ENCODE results near the gene MARS2.
A peak's percentile ranks its signal among the peaks of the same experiment; 100 is the strongest.
"Not testable (repeated sequence)": the region's sequence is repeated elsewhere in the genome, so short reads cannot be mapped to it uniquely, and the experiment has no call there.

MARS2 gene

GRCh38 chr2:197705121-197705911, at the start of gene MARS2:
MARS2 (plus strand) TSS chr2:197705369; CDS start chr2:197705406, 37 bp downstream.
- peak; percentile 98 for DNase-seq (ENCODE audit: low read depth, low spot score)

GRCh38 chr2:197657562-197657961, 47.6 kb upstream of the MARS2 start:
- DNase-seq (ENCODE audit: low read depth, low spot score) = no peak

GRCh38 chr2:197661626-197662025, 43.5 kb upstream of the MARS2 start:
- no peak for DNase-seq (ENCODE audit: low read depth, low spot score)

GRCh38 chr2:197666277-197666676, 38.9 kb upstream of the MARS2 start:
- DNase-seq (ENCODE audit: low read depth, low spot score) = no peak

GRCh38 chr2:197668296-197668695, 36.9 kb upstream of the MARS2 start:
- no peak for DNase-seq (ENCODE audit: low read depth, low spot score)

GRCh38 chr2:197669077-197669476, 36.1 kb upstream of the MARS2 start:
- no peak for DNase-seq (ENCODE audit: low read depth, low spot score)

- DNase-seq (ENCODE audit: low read depth, low spot score) = no peak
These were observed 32.7 kb upstream of the MARS2 start for GRCh38 chr2:197672371-197672893.

GRCh38 chr2:197673106-197673505, 32.1 kb upstream of the MARS2 start:
- no peak for DNase-seq (ENCODE audit: low read depth, low spot score)

- no peak for DNase-seq (ENCODE audit: low read depth, low spot score)
These were observed 31.6 kb upstream of the MARS2 start for GRCh38 chr2:197673606-197674005.

- DNase-seq (ENCODE audit: low read depth, low spot score) = no peak
These were observed 31.1 kb upstream of the MARS2 start for GRCh38 chr2:197674060-197674459.

- peak; percentile 26 for DNase-seq (ENCODE audit: low read depth, low spot score)
These were observed 30.6 kb upstream of the MARS2 start for GRCh38 chr2:197674591-197674990.

GRCh38 chr2:197675246-197675645, 29.9 kb upstream of the MARS2 start, which contains the start of gene RFTN2:
RFTN2 (minus strand) TSS chr2:197675587; CDS start chr2:197675458, 129 bp downstream.
- peak; percentile 29 for DNase-seq (ENCODE audit: low read depth, low spot score)

GRCh38 chr2:197675711-197676188, 29.4 kb upstream of the MARS2 start:
- peak; percentile 72 for DNase-seq (ENCODE audit: low read depth, low spot score)

GRCh38 chr2:197677056-197677455, 28.1 kb upstream of the MARS2 start:
- no peak for DNase-seq (ENCODE audit: low read depth, low spot score)

GRCh38 chr2:197677483-197677882, 27.7 kb upstream of the MARS2 start:
- no peak for DNase-seq (ENCODE audit: low read depth, low spot score)

- DNase-seq (ENCODE audit: low read depth, low spot score) = not testable (repeated sequence)
These were observed 10.0 kb upstream of the MARS2 start for GRCh38 chr2:197695206-197695605.

GRCh38 chr2:197695971-197696370, 9.2 kb upstream of the MARS2 start:
- not testable (repeated sequence) for DNase-seq (ENCODE audit: low read depth, low spot score)

- DNase-seq (ENCODE audit: low read depth, low spot score) = not testable (repeated sequence)
These were observed 8.6 kb upstream of the MARS2 start for GRCh38 chr2:197696571-197696970.

GRCh38 chr2:197699724-197700123, 5.4 kb upstream of the MARS2 start:
- not testable (repeated sequence) for DNase-seq (ENCODE audit: low read depth, low spot score)

GRCh38 chr2:197700960-197701359, 4.2 kb upstream of the MARS2 start:
- no peak for DNase-seq (ENCODE audit: low read depth, low spot score)

- no peak for DNase-seq (ENCODE audit: low read depth, low spot score)
These were observed 592 bp upstream of the MARS2 start for GRCh38 chr2:197704434-197705120.
